Measurements from ENCODE around the gene ATP5IF1. TPM values are rescaled to one million over a fixed set of nuclear protein-coding genes. Genes with fewer than 3 reads are reported as not detected.
A peak's percentile ranks its signal among the peaks of the same experiment; 100 is the strongest.

ATP5IF1 gene
- 72.6 TPM for polyA plus RNA-seq (ENCODE audit: insufficient read length)

DNA sequence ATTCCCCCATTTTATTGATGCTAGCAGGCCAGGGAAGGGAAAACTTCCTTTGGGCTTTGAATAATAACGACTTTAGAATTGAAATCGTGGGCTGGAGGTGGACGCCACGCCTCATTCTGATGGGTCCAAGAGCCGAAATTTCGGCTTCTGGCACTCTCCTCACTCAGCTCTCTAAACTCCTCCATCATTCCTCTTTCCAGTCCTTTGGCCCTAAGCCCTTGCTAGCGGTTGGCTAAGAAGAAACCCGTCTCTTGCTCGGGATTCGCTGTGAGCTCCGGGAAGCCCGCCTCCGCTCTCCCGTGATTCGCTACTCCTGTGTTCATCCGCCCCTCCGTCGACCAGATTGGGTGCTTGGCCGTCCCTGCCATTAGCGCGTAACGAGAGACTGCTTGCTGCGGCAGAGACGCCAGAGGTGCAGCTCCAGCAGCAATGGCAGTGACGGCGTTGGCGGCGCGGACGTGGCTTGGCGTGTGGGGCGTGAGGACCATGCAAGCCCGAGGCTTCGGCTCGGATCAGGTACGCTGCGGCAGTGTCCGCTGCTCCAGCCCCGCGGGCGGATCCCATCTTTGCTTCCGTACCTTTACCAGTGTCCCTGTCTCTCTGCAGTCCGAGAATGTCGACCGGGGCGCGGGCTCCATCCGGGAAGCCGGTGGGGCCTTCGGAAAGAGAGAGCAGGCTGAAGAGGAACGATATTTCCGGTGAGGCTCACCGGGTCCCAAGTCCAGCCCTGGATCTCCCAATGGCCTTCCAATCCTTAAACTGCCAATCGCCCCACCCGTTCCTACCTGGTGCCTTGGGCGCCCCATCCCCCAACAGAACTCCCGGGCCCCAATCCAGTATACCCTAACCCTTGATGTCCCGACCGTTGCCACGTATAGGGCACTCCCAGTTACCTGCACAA, at the start of gene ATP5IF1:
TSS of gene ATP5IF1 (plus strand) at position 370 of the 901 bp plus-strand sequence. CDS start at position 430, 60 bp downstream.
- DNase-seq (ENCODE audit: low read depth), result peak; percentile 98

DNA sequence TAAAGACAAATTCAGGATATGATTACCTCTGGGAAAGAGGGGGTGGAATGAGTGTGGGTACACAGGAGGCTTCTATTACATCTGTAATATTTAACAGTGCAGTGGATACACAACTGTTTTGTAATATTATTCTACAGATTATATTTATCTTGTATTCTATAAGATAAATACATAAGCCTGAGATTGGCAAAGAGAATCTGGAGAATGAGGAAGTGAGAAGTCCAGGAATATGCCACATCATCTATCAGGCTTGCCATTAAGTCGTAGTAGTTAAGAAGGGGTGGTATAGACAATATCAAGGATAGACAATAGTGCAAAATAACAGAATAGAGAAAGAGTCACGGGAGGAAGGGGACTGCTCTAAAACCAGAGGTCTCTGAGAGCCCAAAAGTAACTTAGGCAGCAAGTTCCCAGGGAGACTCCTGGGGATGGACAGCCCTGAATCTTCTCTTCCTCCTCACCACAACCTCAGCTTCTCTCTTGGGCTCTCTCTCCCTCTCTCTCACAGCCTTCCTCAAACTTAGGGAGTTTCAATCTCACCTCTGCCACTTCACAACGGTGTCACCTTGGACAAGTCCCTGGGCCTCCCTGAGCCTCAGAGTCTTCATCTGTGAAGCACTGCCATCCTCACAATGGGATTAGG, 45.5 kb upstream of the ATP5IF1 start:
- DNase-seq (ENCODE audit: low read depth), result no peak

DNA sequence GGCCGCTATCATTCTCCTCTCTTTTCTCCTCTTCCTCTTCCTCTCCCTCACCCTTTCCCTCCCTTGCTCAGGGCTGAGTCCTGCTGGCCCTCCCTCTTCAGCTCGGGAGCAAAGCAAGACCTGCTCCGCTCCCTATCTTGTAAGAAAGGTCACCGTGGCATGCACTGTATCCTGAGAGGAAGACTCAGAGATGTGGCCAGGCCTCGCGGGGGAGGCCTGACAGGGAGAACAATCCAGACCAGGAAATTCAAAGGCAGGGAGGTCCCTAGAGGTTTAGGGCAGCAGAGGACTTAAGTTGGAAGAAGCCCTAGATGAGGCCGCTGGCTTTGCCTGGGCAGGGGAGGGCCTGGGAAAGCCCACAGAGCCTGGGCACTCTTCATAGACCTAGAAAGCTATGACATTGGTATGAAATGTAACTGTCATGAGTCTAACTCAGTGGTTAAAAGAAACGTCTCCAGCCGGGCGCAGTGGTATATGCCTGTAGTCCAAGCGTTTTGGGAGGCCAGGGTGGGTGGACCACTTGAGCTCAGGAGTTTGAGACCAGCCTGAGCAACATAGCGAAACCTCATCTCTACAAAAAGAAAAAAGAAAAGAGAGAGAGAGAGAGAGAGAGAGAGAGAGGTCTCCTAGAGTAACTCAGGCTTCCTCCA, 44.8 kb upstream of the ATP5IF1 start:
- no peak for DNase-seq (ENCODE audit: low read depth)

DNA sequence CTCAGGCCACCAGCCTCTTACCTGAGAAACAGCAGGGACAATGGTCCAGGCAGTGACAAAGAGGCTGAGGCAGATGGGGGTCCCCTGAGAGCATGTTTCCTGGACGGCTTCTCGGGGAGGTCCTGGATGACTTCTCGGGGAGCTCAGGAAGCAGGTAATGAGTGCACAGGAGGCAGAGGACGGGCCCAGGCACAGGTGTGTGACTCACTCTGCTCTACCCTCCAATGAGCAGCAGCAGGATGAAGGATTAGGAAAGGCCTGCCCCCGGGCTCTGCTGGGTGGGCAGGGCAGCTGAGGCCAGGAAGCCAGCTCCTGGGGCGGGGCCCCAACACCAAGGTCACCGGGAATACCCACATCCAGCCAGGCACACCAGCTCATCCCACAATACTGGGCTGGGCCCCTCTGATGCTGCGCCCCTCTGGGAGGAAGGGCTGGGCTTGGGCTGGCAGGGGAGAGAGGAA, 42.2 kb upstream of the ATP5IF1 start:
- no peak for DNase-seq (ENCODE audit: low read depth)

DNA sequence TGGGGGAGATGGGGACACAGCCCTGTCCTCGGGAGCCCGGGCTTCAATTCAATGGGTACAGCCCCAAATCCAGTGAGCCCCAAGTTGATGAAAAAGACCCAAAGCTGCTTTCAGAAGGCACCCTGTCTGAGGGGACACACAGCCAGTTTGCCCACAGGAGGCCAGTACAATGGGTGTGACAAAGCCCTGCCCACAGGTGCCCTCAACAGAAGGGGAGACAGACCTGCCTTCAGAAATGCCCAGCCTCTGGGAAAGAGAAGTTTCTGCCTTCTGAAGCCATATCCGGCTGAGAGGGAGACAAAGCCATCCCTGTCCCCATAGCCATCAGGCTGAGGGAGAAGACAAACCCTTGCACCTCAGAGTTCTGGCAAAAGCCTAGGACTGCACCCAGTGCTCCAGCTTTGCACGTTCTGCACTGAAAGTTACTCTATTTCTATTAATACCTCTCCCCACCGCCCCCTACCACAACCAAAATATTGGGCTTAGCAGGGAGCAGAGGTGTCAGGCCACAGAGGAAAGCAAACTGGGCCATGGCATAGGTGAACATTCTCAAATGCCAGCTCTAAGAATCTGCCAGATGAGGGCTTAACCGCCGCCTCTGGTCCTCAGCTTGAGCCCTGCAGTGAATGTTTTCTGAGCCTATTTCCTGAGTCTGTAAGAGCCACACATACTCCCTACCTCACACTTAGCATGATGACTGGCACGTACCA, 41.4 kb upstream of the ATP5IF1 start:
- DNase-seq (ENCODE audit: low read depth), result no peak

DNA sequence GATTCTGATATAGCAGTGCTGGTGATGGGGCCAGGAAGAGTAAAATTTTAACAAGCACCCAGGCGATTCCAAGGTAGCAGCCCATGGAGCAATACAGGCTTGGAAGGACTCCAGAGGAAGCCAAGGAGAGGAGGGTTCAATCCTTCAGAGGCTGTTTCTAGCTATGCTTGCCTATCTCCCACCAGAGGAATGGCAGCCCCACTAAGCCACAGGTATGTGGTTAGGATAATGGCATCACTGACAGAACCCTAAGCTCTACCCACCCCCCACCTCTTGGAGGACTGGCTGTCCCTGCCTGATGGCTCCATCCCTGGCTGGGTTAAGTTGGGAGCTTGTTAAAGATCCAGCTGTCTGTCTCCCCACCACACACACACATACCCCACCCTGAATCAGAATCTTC, 40.1 kb upstream of the ATP5IF1 start:
- DNase-seq (ENCODE audit: low read depth), result no peak

DNA sequence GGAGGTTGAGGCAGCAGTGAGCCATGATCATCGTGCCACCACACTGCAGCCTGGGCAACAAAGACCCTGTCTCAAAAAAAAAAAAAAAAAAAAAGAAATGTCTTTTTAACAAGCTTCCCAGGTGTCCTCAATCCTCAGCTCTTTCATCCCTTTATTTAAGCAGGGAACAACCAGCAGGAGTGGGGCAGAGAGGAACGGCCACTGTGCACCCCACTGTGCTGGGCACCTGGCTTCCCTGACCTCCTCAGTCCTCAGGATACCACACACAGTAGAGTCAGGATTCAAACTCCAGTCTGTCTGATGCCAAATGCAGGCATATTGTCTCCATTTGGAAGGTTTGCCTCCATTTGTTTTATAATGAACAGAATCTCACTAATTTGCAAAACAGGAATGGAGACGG, 39.6 kb upstream of the ATP5IF1 start:
- DNase-seq (ENCODE audit: low read depth), result no peak

DNA sequence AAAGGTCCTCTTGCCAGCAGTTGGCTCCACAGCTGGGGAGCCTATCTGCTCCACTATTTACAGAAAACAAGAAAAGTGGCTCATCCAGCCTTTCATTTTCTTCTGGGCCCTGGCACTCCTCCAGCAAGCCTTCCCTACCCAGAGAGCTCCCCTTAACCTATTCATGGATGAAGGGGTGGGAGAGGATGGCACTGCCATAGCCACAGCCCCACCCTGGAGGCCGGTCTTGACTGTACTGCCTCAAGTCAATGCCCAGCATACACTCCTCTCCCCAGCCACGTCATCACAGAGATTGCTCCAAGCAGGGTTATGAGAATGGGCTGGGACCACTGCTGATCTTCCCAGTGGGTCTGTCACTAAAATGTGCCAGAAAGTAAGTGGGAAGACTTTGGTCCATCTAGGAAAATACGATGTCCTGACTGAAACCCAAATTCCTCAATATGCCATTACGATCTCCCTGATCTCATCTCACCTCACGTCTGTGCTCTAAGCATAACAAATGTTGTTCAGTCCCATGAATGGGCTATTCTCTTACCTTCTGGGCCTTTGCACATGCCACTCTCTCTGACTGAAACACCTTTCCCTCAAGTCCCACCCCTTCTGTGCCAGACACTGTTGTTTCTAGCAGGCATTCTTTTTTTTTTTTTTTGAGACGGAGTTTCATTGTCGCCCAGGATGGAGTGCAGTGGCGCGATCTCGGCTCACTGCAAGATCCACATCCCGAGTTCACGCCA, 38.1 kb upstream of the ATP5IF1 start:
- DNase-seq (ENCODE audit: low read depth), result no peak

DNA sequence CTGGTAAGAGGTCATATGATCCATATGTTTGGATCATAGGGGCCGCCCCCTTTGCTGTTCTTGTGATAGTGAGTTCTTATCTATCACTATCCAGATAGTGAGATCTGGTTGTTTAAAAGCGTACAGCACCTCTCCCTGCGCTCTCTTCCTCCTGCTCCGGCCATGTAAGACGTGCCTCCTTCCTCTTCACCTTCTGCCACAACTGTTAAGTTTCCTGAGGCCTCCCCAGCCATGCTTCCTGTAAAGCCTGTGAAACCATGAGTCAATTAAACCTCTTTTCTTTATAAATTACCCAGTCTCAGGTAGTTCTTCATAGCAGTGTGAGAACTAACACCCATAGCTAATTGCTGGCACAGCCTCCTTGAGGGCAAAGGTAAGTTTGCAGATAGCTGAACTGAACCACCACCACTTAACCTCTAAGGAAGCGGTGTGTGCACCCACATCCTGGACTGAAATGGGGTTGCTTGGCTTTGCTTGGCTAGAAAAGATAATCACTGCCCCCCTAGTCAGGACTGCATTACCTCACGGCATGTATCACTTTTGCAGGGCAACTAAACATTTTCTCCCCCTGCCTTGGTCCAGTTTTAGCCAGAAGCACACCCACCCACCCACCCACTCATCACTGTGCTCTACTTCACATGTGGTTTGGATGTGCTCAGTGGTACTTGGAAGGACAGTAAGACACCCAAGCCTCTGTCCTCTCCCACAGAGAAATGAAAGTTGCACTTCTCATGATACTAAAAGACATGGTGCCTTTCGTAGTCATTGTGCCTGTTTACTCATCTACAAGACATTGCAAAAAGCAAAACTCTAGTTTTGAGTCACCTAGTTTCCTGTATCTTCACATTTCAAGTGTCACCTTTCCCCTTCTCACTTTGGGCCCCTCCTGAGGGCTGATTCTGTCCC, 36.3 kb upstream of the ATP5IF1 start:
- no peak for DNase-seq (ENCODE audit: low read depth)

DNA sequence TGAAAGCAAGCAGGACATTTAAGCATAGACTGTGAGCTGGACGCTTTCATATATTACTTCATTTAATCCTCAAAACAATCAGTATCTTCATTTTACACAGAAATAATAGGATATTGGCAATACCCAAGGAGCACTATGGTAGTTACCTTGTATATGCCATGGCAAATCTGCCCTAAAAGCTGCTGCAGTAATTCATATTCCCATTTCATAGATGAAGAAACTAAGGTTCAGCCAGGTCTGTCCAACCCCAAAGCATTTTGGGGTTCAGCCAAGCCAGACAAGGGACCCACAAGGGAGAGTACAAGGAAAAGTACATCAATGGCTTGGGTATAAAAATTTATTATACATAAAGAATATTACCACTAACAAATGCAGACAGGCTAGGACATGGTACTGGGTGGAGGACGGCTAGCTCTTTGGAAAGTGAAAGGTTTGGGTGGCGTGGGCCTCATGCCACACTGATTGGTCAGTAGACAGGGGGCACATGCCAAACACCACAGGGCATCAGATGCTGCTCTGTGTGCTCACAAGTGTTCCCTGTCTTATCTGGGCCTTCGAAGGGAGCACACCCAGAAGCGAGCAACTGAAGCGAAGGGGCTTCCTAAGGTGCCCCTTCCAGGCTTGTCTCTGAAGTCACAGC, 35.6 kb upstream of the ATP5IF1 start:
- no peak for DNase-seq (ENCODE audit: low read depth)

DNA sequence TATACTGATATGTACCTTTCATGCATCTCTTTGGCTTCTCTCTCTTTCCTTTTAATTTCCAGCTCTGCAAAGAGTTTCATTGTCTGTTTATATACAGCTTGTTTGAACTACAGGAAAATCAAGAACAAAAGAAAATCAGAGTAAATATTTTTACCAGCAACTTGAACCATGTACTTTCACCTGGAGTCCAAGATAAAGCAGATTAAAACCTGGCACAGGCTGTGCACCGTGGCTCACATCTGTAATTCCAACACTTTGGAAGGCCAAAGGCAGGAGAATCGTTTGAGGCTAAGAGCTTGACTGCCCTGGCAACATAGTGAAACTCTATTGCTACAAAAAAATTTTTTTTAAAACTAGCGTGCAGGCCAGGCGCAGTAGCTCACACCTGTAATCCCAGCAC, 30.7 kb upstream of the ATP5IF1 start:
- no peak for DNase-seq (ENCODE audit: low read depth)

DNA sequence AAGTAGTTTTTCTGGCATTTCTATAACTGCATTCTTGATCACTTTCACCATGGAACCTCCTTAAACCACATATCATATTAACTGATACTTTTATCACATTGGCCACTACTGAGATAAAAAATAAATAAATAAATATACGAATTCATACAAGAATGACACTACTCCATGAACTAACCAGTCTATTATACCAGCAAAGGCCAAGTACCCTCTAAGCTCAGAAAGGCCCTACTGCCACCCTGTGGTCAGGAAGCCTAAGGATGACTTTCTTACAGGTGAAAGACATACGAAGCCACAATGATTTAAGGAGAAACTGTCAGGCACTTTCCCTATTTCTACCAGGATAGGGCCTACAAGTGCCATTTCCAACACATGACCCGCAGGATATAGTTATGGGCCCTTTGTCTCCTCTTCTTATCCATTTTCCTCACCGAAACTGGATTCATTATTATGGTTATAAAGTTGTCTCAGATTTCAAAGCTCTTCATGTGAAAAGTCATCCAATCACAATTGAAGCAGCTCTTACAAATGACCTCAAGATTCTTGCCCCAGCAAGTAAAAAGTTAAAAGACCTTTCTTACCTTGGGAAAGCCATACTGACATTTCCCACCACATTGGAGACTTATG, 27.0 kb upstream of the ATP5IF1 start:
- peak; percentile 9 for DNase-seq (ENCODE audit: low read depth)

DNA sequence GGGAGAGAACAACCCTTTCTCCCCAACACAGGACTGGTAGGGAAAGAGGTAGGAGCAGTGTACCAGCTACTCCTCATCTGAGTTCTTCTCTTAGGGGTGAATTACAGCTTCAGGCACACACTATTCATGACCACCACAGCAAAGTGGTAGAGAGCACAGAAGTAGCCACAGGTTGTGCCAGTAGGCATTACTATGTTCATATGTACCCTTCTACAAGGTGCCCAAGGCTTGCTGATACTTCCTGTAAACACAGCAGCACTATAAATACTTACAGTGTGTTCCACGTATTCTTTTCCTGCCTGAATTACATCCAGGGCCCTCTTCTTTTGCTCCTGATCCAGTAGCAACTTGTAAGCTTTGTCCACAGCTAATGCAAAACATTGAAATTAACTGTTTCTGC, 26.2 kb upstream of the ATP5IF1 start:
- DNase-seq (ENCODE audit: low read depth), result no peak

DNA sequence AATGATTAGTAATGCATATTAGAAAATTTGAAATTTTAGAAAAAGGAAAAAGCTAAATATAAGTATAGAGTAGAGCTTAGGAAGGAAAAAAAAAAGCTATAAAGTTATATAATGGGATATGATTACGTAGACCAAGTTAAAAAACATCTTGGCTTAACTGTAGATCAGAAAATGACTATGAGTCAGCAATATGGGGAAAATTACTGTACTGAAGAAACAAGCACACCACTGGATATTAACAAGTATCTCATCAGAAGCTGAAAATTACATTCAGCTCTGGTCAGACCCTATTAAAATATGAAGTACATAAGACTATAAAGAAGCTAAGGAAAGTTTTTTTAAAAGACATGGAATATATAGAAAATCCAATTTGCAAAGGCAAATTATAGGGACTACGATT, 22.6 kb upstream of the ATP5IF1 start:
- DNase-seq (ENCODE audit: low read depth), result no peak

DNA sequence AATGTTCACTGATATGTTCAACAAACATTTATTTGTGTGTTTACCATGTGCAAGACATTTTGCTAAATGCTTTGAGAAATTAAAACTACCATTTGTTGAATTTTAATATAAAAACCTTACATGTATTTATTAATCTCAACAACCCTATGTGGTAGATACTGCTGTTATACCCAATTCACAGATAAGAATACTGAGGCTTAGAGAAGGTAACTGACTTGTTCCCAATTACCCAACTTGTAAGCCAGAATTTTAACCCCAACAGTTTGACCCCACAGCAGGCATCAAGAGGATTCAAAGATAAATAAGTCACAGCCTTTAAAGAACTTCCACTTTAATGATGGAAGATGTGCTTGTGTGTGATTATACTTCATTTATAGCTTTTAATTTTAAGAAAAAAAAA, 6.8 kb upstream of the ATP5IF1 start:
- DNase-seq (ENCODE audit: low read depth), result no peak

DNA sequence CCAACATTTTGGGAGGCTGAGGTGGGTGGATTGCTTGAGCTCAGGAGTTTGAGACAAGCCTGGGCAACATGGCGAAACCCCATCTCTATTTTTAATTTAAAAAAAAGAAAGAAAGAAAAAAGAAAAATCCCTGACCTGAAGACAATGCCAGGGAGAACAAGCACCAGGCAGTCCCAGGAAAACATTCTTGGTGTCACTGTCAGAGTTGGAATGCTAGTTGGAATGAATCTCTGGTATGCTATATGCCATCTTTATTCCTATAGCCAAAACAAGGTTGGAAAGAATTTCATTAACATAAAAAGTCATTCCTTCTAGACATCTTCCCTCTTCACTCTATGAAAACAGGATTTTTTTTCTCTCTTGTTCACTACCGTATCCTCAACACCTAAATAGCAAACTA, 5.9 kb upstream of the ATP5IF1 start:
- DNase-seq (ENCODE audit: low read depth), result no peak

DNA sequence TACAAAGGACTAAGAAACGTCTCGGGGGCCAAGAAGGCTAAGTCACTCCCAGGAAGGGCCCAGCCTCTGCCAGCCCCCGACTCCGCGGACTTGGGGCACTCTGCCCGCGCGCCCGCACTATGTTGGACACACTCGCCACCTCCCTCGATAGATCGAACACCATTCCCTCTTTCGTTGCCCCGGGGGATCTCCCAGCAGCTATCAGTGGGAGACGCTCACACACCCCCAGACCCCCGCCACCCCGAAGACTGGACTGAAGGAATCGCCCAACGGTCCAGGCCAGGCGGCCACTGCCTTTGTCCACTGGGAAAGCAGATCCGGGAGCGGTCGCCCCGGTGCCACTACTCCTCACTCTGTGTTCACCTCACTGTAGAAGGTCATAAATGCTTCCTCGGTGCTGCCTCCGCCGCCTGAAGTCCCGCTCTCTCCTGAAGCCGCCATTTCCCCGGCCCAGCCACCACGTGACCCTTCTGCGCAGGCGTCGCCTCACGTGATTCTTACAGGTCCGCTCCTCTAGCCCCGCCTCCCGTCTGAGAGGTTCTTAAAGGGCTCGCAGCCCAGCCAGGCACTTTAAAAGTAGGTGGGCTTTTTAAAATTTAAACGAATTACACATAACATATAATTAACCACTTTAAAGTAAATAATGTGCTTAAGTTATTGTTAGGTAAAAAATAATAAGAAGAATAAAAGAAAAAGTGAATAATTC, 3.2 kb upstream of the ATP5IF1 start, which contains the start of gene DNAJC8:
TSS of gene DNAJC8 (minus strand) at position 472 of the 706 bp plus-strand sequence. CDS start at position 441, 31 bp downstream.
- peak; percentile 86 for DNase-seq (ENCODE audit: low read depth)

DNA sequence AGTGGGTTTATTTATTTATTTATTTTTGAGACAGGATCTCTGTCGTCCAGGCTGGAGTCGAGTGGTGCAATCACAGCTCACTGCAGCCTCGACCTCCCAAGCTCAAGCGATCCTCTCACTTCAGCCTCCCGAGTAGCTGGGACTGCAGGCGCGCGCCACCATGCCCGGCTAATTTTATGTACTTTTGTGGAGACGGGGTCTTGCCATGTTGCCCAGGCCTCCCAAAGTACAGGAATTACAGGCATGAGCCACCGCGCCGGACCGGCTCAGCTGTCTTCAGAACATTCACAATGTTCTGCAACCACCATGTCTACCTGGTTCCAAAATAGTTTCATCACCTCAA, 2.7 kb upstream of the ATP5IF1 start:
- no peak for DNase-seq (ENCODE audit: low read depth)

All from forelimb muscle (tissue), 1 donor.